ENCODE measurements around the gene FAM162A.
A peak's percentile ranks its signal among the peaks of the same experiment; 100 is the strongest.

FAM162A gene

GRCh38 chr3:122389197-122389596 is 5.2 kb downstream of the FAM162A start:
- DNase-seq = no peak

- no peak for DNase-seq
These were observed 5.9 kb downstream of the FAM162A start for GRCh38 chr3:122389892-122390291.

- no peak for DNase-seq
These were observed 6.7 kb downstream of the FAM162A start for GRCh38 chr3:122390665-122391064.

- no peak for DNase-seq
These were observed 7.9 kb downstream of the FAM162A start for GRCh38 chr3:122391681-122392446.

- DNase-seq = no peak
These were observed 9.2 kb downstream of the FAM162A start for GRCh38 chr3:122392868-122393844.

- no peak for DNase-seq
These were observed 10.2 kb downstream of the FAM162A start for GRCh38 chr3:122394173-122394572.

GRCh38 chr3:122395582-122395981 is 11.6 kb downstream of the FAM162A start:
- no peak for DNase-seq

GRCh38 chr3:122396511-122396910 is 12.5 kb downstream of the FAM162A start:
- no peak for DNase-seq

GRCh38 chr3:122397201-122397600 is 13.2 kb downstream of the FAM162A start:
- DNase-seq = no peak

GRCh38 chr3:122398920-122399319 is 14.9 kb downstream of the FAM162A start:
- DNase-seq = no peak

- no peak for DNase-seq
These were observed 19.5 kb downstream of the FAM162A start for GRCh38 chr3:122403489-122403888.

- DNase-seq = no peak
These were observed 21.0 kb downstream of the FAM162A start for GRCh38 chr3:122405015-122405414.

GRCh38 chr3:122406198-122406597 is 22.2 kb downstream of the FAM162A start:
- no peak for DNase-seq

- DNase-seq = no peak
These were observed 24.0 kb downstream of the FAM162A start for GRCh38 chr3:122407946-122408345.

- DNase-seq = no peak
These were observed 25.5 kb downstream of the FAM162A start for GRCh38 chr3:122409446-122409845.

- no peak for DNase-seq
These were observed 26.1 kb downstream of the FAM162A start for GRCh38 chr3:122410111-122410510.

- no peak for DNase-seq
These were observed 26.7 kb downstream of the FAM162A start for GRCh38 chr3:122410639-122411038.

GRCh38 chr3:122414391-122414790 is 30.4 kb downstream of the FAM162A start:
- no peak for DNase-seq

GRCh38 chr3:122415104-122415744 is 31.2 kb downstream of the FAM162A start:
- peak; percentile 67 for DNase-seq

GRCh38 chr3:122415762-122416654 is 32.0 kb downstream of the FAM162A start, which contains the start of gene WDR5B:
TSS of gene WDR5B (minus strand) at chr3:122416062. CDS start at chr3:122415528, 534 bp downstream.
- DNase-seq = peak; percentile 99

GRCh38 chr3:122416966-122417365 is 33.0 kb downstream of the FAM162A start:
- DNase-seq = no peak

GRCh38 chr3:122421101-122421500 is 37.1 kb downstream of the FAM162A start:
- no peak for DNase-seq
